Nephron progenitor cell (in vitro differentiated cells): ENCODE data around the gene LARP4.

Experiments
- DNase-seq: peaks from one replicate; pipeline ENCODE4 v3.0.0; 2021
- H3K27ac Mint-ChIP-seq: 2 replicates; pipeline ENCODE4 v1.8.0; 2021; ENCODE audit warnings: mild to moderate bottlenecking, moderate library complexity, mixed read lengths
- H3K27me3 Mint-ChIP-seq: 2 replicates; pipeline ENCODE4 v1.8.0; 2021; ENCODE audit warnings: mild to moderate bottlenecking, low read depth, mixed read lengths; ENCODE audit not compliant: poor library complexity
- H3K36me3 Mint-ChIP-seq: 2 replicates; pipeline ENCODE4 v1.8.0; 2021; ENCODE audit warnings: low read depth, mixed read lengths
- H3K4me1 Mint-ChIP-seq: 2 replicates; pipeline ENCODE4 v1.8.0; 2021; ENCODE audit warnings: mixed read lengths
- H3K4me3 Mint-ChIP-seq: 2 replicates; pipeline ENCODE4 v1.8.0; 2021; ENCODE audit warnings: mild to moderate bottlenecking, moderate library complexity, mixed read lengths
- H3K9me3 Mint-ChIP-seq: 2 replicates; pipeline ENCODE4 v1.8.0; 2021; ENCODE audit warnings: mild to moderate bottlenecking, moderate library complexity, mixed read lengths
- CTCF ChIP-seq: fragments of 200-600 bp; sonication (generic); IDR thresholded peaks from 2 replicates; pipeline ENCODE4 v1.5.0; 2021; ENCODE audit warnings: antibody characterized with exemption

LARP4 gene

DNA sequence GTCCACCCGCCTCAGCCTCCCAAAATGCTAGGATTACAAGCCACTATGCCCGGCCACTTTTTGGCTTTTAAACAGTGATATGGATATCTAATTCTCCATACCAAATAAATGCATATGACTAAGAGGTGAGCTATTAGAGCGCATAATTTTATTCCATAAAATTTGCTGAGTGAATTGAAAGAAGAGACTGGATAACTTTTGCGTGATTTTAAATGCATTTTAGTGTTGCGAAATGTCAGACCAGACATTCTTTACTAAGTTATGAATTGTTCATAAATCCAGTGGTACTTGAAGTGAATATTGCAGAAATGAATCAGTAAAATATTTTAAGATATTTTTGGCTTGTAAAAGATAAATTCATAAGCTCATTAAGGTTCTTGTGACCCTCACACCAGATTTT, 53.2 kb downstream of the LARP4 start:
- no peak overlapping the region for H3K27ac Mint-ChIP-seq
- H3K9me3 Mint-ChIP-seq: no peaks in the 10 kb centered on the region
- H3K4me3 Mint-ChIP-seq: no peak overlapping the region
- peaks cover 60% of the 10 kb centered on the region for H3K36me3 Mint-ChIP-seq
- no peaks in the 10 kb centered on the region for H3K4me1 Mint-ChIP-seq
- no peak for TF ChIP-seq CTCF
- no peak for DNase-seq
- no peaks in the 10 kb centered on the region for H3K27me3 Mint-ChIP-seq

- Mint-ChIP-seq H3K36me3 (peaks cover 66% of the 10 kb centered on the region), H3K27ac (no peak overlapping the region), H3K27me3 (no peaks in the 10 kb centered on the region), H3K9me3 (peaks cover under 1% of the 10 kb centered on the region), H3K4me3 (no peak overlapping the region), H3K4me1 (no peaks in the 10 kb centered on the region)
- no peak for DNase-seq
- TF ChIP-seq CTCF: no peak
Observed at GRCh38 chr12:50458606-50459005, 57.9 kb downstream of the LARP4 start.

DNA sequence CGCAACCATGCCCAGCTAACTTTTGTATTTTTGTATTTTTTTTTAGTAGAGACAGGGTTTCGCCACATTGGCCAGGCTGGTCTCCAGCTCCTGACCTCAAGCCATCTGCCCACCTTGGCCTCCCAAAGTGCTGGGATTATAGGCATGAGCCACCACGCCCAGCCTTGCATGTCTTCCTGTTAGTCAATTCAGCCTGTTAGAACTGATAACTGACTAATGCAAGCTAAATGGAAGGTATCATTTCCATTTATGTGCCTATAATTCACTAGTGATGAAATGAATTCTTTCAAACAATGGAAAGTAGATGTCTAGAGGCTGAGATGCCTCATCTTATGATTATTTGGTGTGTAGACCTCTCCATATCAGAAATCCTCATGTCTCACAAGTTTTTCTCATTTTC, 66.8 kb downstream of the LARP4 start:
- H3K4me1 Mint-ChIP-seq: no peaks in the 10 kb centered on the region
- H3K9me3 Mint-ChIP-seq: peaks cover 13% of the 10 kb centered on the region
- no peak overlapping the region for H3K4me3 Mint-ChIP-seq
- no peak for TF ChIP-seq CTCF
- no peak overlapping the region for H3K27ac Mint-ChIP-seq
- H3K36me3 Mint-ChIP-seq: peaks cover 86% of the 10 kb centered on the region
- no peaks in the 10 kb centered on the region for H3K27me3 Mint-ChIP-seq
- no peak for DNase-seq

DNA sequence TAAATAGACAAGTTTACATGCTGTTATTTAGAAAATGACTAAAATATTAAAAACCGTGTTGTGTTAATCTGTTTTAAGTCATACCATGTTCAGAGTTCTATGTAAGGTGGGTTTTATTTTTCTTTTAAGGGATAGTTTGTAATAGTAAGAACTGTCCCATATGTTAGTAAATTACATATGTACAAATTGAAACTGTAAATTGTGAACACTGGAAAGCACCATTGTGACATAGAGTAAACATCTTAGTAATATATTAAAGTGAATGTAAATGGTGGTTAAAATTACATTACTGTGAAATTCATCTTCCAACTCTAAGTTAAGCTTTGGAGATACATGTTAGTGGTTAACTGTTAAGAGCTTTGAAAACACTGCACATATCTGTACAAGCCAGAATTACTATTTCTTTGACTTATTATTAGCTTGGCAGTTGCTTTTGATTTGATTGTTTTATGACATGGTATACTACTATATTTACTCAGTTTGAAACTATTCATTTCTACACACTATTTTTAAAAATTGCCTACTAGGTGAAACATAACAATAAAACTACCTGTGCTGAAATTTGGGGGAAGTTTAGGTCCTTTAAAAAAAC, 76.7 kb downstream of the LARP4 start:
- H3K36me3 Mint-ChIP-seq: peaks cover 52% of the 10 kb centered on the region
- no peak overlapping the region for H3K27ac Mint-ChIP-seq
- no peak for DNase-seq
- H3K4me1 Mint-ChIP-seq: peaks cover 6% of the 10 kb centered on the region
- no peaks in the 10 kb centered on the region for H3K27me3 Mint-ChIP-seq
- H3K9me3 Mint-ChIP-seq: no peaks in the 10 kb centered on the region
- H3K4me3 Mint-ChIP-seq: no peak overlapping the region
- no peak for TF ChIP-seq CTCF

- H3K4me1 Mint-ChIP-seq: peaks cover 6% of the 10 kb centered on the region
- no peaks in the 10 kb centered on the region for H3K27me3 Mint-ChIP-seq
- H3K9me3 Mint-ChIP-seq: no peaks in the 10 kb centered on the region
- no peak overlapping the region for H3K4me3 Mint-ChIP-seq
- DNase-seq: no peak
- peak overlapping the region; percentile 58 for H3K27ac Mint-ChIP-seq
- no peak for TF ChIP-seq CTCF
- peaks cover 6% of the 10 kb centered on the region for H3K36me3 Mint-ChIP-seq
Observed at GRCh38 chr12:50482571-50482970, 81.9 kb downstream of the LARP4 start.

- H3K4me1 Mint-ChIP-seq: peaks cover 6% of the 10 kb centered on the region
- no peak for TF ChIP-seq CTCF
- peaks cover 3% of the 10 kb centered on the region for H3K36me3 Mint-ChIP-seq
- no peak overlapping the region for H3K27ac Mint-ChIP-seq
- H3K4me3 Mint-ChIP-seq: no peak overlapping the region
- H3K27me3 Mint-ChIP-seq: no peaks in the 10 kb centered on the region
- no peak for DNase-seq
- H3K9me3 Mint-ChIP-seq: peaks cover 4% of the 10 kb centered on the region
Observed at GRCh38 chr12:50483488-50483887, 82.8 kb downstream of the LARP4 start.
